A549 (cell line): ENCODE data around the gene SLC10A7.

Experiments used
- BCL3 ChIP-seq: fragments of >200 bp; sonication (Bioruptor Twin); formaldehyde crosslinking; IDR thresholded peaks from 3 replicates; pipeline ENCODE4 v1.6.1; 2016
- CEBPB ChIP-seq, 2 experiments: fragments of >200 bp in 1 of 2; sonication (Bioruptor Twin) in 1 of 2; formaldehyde crosslinking in 1 of 2; IDR thresholded peaks; 2 replicates each; pipeline ENCODE4 v1.6.1; 2012 to 2016
- CTCF ChIP-seq: fragments of >200 bp; sonication (Bioruptor Twin); formaldehyde crosslinking; IDR thresholded peaks from 3 replicates; pipeline ENCODE4 v1.5.1; 2016
- GATA3 ChIP-seq: IDR thresholded peaks from 2 replicates; pipeline ENCODE4 v1.6.1; 2012; ENCODE audit warnings: borderline replicate concordance
- HMGXB4 ChIP-seq: fragments of 250-450 bp; sonication (Bioruptor Pico); IDR thresholded peaks from 2 replicates; pipeline ENCODE4 v1.5.0; 2021; ENCODE audit warnings: mild to moderate bottlenecking, moderate library complexity, borderline replicate concordance
- MAFK ChIP-seq: fragments of 450-650 bp; IDR thresholded peaks from 2 replicates; pipeline ENCODE4 v1.6.1; 2014; ENCODE audit not compliant: partially characterized antibody
- MAZ ChIP-seq: fragments of 150-350 bp; IDR thresholded peaks from 2 replicates; pipeline ENCODE4 v1.6.1; 2014; ENCODE audit warnings: antibody characterized with exemption, low read depth, low read length, borderline replicate concordance
- POLR2A ChIP-seq: IDR thresholded peaks from 2 replicates; pipeline ENCODE4 v1.6.1; 2012; ENCODE audit warnings: mild to moderate bottlenecking, low read length
- RAD21 ChIP-seq, 2 experiments: fragments of >200 bp in 1 of 2; sonication (Bioruptor Twin) in 1 of 2; formaldehyde crosslinking in 1 of 2; IDR thresholded peaks in 1 of 2; conservative IDR thresholded peaks in 1 of 2; 2 replicates in 1 of 2; 3 replicates in 1 of 2; pipeline ENCODE4 v1.6.1; 2012 to 2018; ENCODE audit warnings: inconsistent platforms in 1 of 2
- RCOR1 ChIP-seq: fragments of 150-350 bp; IDR thresholded peaks from 2 replicates; pipeline ENCODE4 v1.6.1; 2014; ENCODE audit warnings: antibody characterized with exemption, low read length, low read depth
- REST ChIP-seq: fragments of 200-600 bp; sonication (generic); IDR thresholded peaks from 2 replicates; pipeline ENCODE4 v1.6.1; 2016; ENCODE audit warnings: antibody characterized with exemption, mild to moderate bottlenecking, moderate library complexity
- TF ChIP-seq, protein P1 (sequence below): IDR thresholded peaks from 2 replicates; pipeline ENCODE4 v1.6.1; 2012
- TF ChIP-seq, protein P2 (sequence below): fragments of 450-650 bp; IDR thresholded peaks from 2 replicates; pipeline ENCODE4 v1.6.1; 2014; ENCODE audit warnings: antibody characterized with exemption

- TF ChIP-seq CTCF = no peak
- TF ChIP-seq, protein P1, sequence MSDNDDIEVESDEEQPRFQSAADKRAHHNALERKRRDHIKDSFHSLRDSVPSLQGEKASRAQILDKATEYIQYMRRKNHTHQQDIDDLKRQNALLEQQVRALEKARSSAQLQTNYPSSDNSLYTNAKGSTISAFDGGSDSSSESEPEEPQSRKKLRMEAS = no peak
- TF ChIP-seq RAD21 (conservative IDR thresholded peaks at IDR 0.05 in 1 of 2, IDR thresholded peaks at IDR 0.05 in 1 of 2) = no peak
- TF ChIP-seq GATA3 = no peak
- no peak for TF ChIP-seq MAFK
- TF ChIP-seq MAZ = no peak
- TF ChIP-seq BCL3 = no peak
- TF ChIP-seq RCOR1 = no peak
- TF ChIP-seq, protein P2, sequence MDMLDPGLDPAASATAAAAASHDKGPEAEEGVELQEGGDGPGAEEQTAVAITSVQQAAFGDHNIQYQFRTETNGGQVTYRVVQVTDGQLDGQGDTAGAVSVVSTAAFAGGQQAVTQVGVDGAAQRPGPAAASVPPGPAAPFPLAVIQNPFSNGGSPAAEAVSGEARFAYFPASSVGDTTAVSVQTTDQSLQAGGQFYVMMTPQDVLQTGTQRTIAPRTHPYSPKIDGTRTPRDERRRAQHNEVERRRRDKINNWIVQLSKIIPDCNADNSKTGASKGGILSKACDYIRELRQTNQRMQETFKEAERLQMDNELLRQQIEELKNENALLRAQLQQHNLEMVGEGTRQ = no peak
- TF ChIP-seq REST = no peak
- TF ChIP-seq CEBPB (IDR thresholded peaks at IDR 0.05) = no peak
- no peak for TF ChIP-seq POLR2A
- TF ChIP-seq HMGXB4 = no peak
Measured at GRCh38 chr4:146214238-146214637, 307.5 kb downstream of the SLC10A7 start, which contains the start of gene REELD1.
